Activated CD4-positive, alpha-beta memory T cell treated with anti-CD3 and anti-CD28 coated beads for 36 hours (primary cell): ENCODE data around the gene MANSC1. TPM values are rescaled to one million over a fixed set of nuclear protein-coding genes. Genes with fewer than 3 reads are reported as not detected.

ENCODE experiments used
- CTCF ChIA-PET: fragments of 350-600 bp; sonication (Branson Sonifier 250); formaldehyde crosslinking; loops from one replicate; lab custom pipeline; 2021; ENCODE audit warnings: antibody characterized with exemption, inconsistent platforms; lab: Charles Lee
- POLR2A ChIA-PET: fragments of 350-600 bp; sonication (Branson Sonifier 250); formaldehyde crosslinking; loops from one replicate; lab custom pipeline; 2021; ENCODE audit warnings: antibody characterized with exemption; lab: Charles Lee
- DNase-seq: peaks from one replicate; pipeline ENCODE4 v3.0.0-alpha.2; 2020
- H3K27ac Mint-ChIP-seq: one replicate; pipeline ENCODE4 v1.8.0; 2021; ENCODE audit warnings: mixed read lengths
- H3K27me3 Mint-ChIP-seq: one replicate; pipeline ENCODE4 v1.8.0; 2021; ENCODE audit warnings: mixed read lengths
- H3K36me3 Mint-ChIP-seq: one replicate; pipeline ENCODE4 v1.8.0; 2021; ENCODE audit warnings: mixed read lengths
- H3K4me1 Mint-ChIP-seq: one replicate; pipeline ENCODE4 v1.8.0; 2021; ENCODE audit warnings: low read depth, mixed read lengths
- H3K4me3 Mint-ChIP-seq: one replicate; pipeline ENCODE4 v1.8.0; 2021; ENCODE audit warnings: mild to moderate bottlenecking, mixed read lengths
- H3K9me3 Mint-ChIP-seq: one replicate; pipeline ENCODE4 v1.8.0; 2021; ENCODE audit warnings: mixed read lengths
- intact Hi-C: fragments of 100-400 bp; cut with micrococcal nuclease; formaldehyde crosslinking; loops from one replicate; pipeline ENCODE4 v1.15.1; 2023
- total RNA-seq, 2 experiments: library from RNA; stranded (reverse); gene quantifications; one replicate each; pipeline ENCODE4 v1.2.3, GENCODE V29; 2021

Gene MANSC1
- total RNA-seq, 2 experiments from 2014 or later = 1.9 to 2.2 TPM

DNA sequence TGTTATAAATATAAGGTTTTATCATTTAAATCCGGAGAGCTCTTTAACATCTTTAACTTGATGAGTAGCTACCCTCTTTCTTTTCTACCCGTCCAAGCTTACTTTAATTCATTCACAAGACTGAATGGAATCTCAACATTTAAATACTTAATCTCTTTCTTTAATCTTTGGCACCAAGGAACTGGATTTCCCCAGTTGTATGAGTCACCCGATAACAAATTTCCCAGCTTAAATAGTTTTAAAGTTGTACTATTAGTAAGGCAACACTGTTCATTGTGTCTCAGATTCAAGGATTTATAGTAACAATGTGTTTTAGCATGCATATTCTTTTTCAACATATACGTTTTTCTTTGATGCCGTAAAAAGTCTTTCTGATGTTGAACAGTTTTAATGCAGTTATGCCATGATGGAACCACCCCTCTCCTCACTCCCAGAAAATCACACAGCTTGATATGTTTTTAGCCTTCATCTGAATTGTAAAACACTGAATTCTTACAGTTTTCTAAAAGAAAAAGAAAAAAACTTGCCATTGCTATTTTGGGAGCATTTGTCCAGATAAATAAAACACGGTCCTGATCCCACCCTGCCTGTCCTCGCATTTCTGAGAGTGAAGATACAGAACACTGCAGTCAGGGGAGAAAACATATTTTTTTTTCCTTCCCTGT is 67.1 kb downstream of the MANSC1 start:
- POLR2A ChIA-PET = no interaction called here

GRCh38 chr12:12282202-12282601 is 67.8 kb downstream of the MANSC1 start:
- Mint-ChIP-seq H3K36me3 (peaks cover 2% of the 10 kb centered on the region), H3K27me3 (peaks cover 21% of the 10 kb centered on the region), H3K9me3 (peaks cover 7% of the 10 kb centered on the region), H3K27ac (no peak overlapping the region), H3K4me3 (no peak overlapping the region), H3K4me1 (peaks cover 5% of the 10 kb centered on the region)
- no peak for DNase-seq
- intact Hi-C loops = no loop called here
- POLR2A ChIA-PET = no interaction called here
- CTCF ChIA-PET = interaction anchor here (1.3 kb wide), 1 partner anchor 15 kb away, joined by 3 read pairs; no protein-coding TSS in a partner anchor

More for the DNA sequence above, 67.1 kb downstream of the MANSC1 start:
- H3K4me3 Mint-ChIP-seq = no peak overlapping the region
- no peak overlapping the region for H3K27ac Mint-ChIP-seq
- peaks cover 5% of the 10 kb centered on the region for H3K4me1 Mint-ChIP-seq
- peaks cover 21% of the 10 kb centered on the region for H3K27me3 Mint-ChIP-seq
- CTCF ChIA-PET = interaction anchor here (1.3 kb wide), 1 partner anchor 15 kb away, joined by 3 read pairs; no protein-coding TSS in a partner anchor
- peaks cover 1% of the 10 kb centered on the region for H3K9me3 Mint-ChIP-seq
- intact Hi-C loops = no loop called here
- peaks cover under 1% of the 10 kb centered on the region for H3K36me3 Mint-ChIP-seq
- DNase-seq = no peak

GRCh38 chr12:12281134-12281533 is 68.9 kb downstream of the MANSC1 start:
- ChIA-PET CTCF (no interaction called here), POLR2A (no interaction called here)

GRCh38 chr12:12278899-12279298 is 71.1 kb downstream of the MANSC1 start:
- POLR2A ChIA-PET = interaction anchor here (0.5 kb wide), 1 partner anchor 491 kb away, joined by 4 read pairs; no protein-coding TSS in a partner anchor
- CTCF ChIA-PET = no interaction called here
- H3K36me3 Mint-ChIP-seq = peaks cover 2% of the 10 kb centered on the region
- no peak overlapping the region for H3K4me3 Mint-ChIP-seq
- no peak for DNase-seq
- H3K27ac Mint-ChIP-seq = no peak overlapping the region
- H3K4me1 Mint-ChIP-seq = peaks cover 5% of the 10 kb centered on the region
- H3K9me3 Mint-ChIP-seq = peaks cover 9% of the 10 kb centered on the region
- H3K27me3 Mint-ChIP-seq = peaks cover 16% of the 10 kb centered on the region
- intact Hi-C loops = no loop called here

More at GRCh38 chr12:12281134-12281533, 68.9 kb downstream of the MANSC1 start:
- Mint-ChIP-seq H3K27ac (no peak overlapping the region), H3K4me1 (peaks cover 5% of the 10 kb centered on the region), H3K4me3 (no peak overlapping the region), H3K27me3 (peaks cover 21% of the 10 kb centered on the region), H3K9me3 (peaks cover 9% of the 10 kb centered on the region), H3K36me3 (peaks cover 2% of the 10 kb centered on the region)
- DNase-seq = no peak
- intact Hi-C loops = no loop called here

Other genes starting within 250 kb of the MANSC1 start
- gene LRP6, start 83.2 kb downstream of the MANSC1 start, total RNA-seq = 1 to 10 TPM; 2.5 to 2.6 TPM
- 10 to 100 TPM; 43.7 to 47.8 TPM for gene BORCS5, start 6.8 kb upstream of the MANSC1 start, total RNA-seq
- 10 to 100 TPM; 70.2 to 82.1 TPM for gene DUSP16, start 212.6 kb upstream of the MANSC1 start, total RNA-seq